ENCODE measurements around the gene BGLAP.

BGLAP gene

DNA sequence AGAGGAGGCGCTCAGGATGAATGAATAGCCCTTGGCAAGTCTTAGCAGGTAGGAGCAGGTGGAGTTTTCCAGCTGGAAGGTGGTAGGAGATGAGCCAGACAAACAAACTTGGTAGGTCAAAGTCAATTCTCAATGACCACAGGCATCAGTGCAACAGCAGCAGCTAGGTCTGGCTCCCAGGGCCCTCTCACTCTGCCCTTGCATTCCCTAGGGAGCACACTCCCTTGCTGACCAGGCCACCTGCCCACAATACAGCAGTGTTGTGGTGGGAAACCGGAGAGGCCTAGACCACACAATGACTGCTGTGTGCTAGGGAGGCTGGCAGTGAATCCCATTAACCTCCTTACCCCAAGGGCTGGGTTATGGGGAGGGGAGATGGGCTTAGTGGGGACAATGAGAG lies 18.9 kb downstream of the BGLAP start:
- Histone ChIP-seq H3K36me3 (ENCODE audit: control insufficient read depth, insufficient read depth, low read length) (peaks cover 53% of the 10 kb centered on the region), H3K27me3 (replicated peaks; ENCODE audit: control insufficient read depth, insufficient read depth, low read length) (no peaks in the 10 kb centered on the region), H3K4me3 (replicated peaks; ENCODE audit: low read depth, low read length) (no peak overlapping the region)
- TF ChIP-seq, protein P1, sequence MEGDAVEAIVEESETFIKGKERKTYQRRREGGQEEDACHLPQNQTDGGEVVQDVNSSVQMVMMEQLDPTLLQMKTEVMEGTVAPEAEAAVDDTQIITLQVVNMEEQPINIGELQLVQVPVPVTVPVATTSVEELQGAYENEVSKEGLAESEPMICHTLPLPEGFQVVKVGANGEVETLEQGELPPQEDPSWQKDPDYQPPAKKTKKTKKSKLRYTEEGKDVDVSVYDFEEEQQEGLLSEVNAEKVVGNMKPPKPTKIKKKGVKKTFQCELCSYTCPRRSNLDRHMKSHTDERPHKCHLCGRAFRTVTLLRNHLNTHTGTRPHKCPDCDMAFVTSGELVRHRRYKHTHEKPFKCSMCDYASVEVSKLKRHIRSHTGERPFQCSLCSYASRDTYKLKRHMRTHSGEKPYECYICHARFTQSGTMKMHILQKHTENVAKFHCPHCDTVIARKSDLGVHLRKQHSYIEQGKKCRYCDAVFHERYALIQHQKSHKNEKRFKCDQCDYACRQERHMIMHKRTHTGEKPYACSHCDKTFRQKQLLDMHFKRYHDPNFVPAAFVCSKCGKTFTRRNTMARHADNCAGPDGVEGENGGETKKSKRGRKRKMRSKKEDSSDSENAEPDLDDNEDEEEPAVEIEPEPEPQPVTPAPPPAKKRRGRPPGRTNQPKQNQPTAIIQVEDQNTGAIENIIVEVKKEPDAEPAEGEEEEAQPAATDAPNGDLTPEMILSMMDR (IDR thresholded peaks at IDR 0.05; ENCODE audit: insufficient read depth, low read length, poor library complexity, severe bottlenecking) = no peak
- no peak for DNase-seq (ENCODE audit: extremely low read depth, insufficient read length)

- H3K36me3 ChIP-seq (ENCODE audit: control insufficient read depth, insufficient read depth, low read length) = peaks cover 62% of the 10 kb centered on the region
- H3K4me3 ChIP-seq (replicated peaks; ENCODE audit: low read depth, low read length) = no peak overlapping the region
- TF ChIP-seq, protein P1 (IDR thresholded peaks at IDR 0.05; ENCODE audit: insufficient read depth, low read length, poor library complexity, severe bottlenecking) = no peak
- DNase-seq (ENCODE audit: extremely low read depth, insufficient read length) = no peak
- H3K27me3 ChIP-seq (replicated peaks; ENCODE audit: control insufficient read depth, insufficient read depth, low read length) = no peaks in the 10 kb centered on the region
Measured at GRCh38 chr1:156262461-156263287, 20.7 kb downstream of the BGLAP start.

DNA sequence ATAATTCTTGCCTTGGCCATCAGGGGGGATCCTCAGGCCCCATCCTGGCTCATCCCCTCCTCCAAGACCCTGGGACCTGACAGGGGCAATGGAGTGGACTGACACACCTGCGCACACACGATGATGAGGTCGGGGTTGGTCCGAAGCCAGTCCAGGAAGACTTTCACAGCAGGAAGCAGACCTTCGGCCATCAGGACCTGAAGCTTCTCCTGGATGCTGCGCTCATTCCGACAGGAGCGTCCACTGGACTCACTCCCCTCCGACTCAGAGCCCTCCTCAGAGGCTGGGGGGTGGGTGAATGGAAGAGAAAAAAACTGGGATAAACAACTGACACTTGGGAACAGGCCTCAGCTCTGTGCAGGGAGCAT lies 21.3 kb downstream of the BGLAP start:
- H3K36me3 ChIP-seq (ENCODE audit: control insufficient read depth, insufficient read depth, low read length) = peaks cover 61% of the 10 kb centered on the region
- H3K4me3 ChIP-seq (replicated peaks; ENCODE audit: low read depth, low read length) = no peak overlapping the region

DNA sequence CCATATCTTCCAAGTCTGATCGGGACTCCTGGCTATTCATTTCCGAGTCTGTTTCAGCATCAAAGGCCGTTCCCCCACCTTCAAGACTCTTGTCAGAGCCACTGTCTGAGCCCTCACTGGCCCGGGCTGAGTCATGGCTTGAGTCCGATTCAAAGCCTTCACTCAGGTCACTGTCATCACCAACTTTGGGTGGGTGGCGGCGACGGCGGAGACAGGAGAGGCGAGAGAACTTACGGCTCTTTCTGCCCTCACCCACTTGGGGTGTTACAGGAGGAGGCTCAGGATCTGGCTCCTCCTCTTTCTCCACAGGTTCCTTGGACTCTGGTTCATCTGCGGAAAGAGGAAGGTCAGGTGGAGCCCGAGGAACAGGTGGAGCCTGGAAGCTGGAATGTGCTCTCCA lies 24.1 kb downstream of the BGLAP start:
- Histone ChIP-seq H3K27me3 (replicated peaks; ENCODE audit: control insufficient read depth, insufficient read depth, low read length) (no peaks in the 10 kb centered on the region), H3K36me3 (ENCODE audit: control insufficient read depth, insufficient read depth, low read length) (peaks cover 45% of the 10 kb centered on the region), H3K4me3 (replicated peaks; ENCODE audit: low read depth, low read length) (no peak overlapping the region)
- DNase-seq (ENCODE audit: extremely low read depth, insufficient read length) = no peak
- TF ChIP-seq, protein P1 (IDR thresholded peaks at IDR 0.05; ENCODE audit: insufficient read depth, low read length, poor library complexity, severe bottlenecking) = no peak

More for the DNA sequence above, 21.3 kb downstream of the BGLAP start:
- H3K27me3 ChIP-seq (replicated peaks; ENCODE audit: control insufficient read depth, insufficient read depth, low read length) = no peaks in the 10 kb centered on the region
- TF ChIP-seq, protein P1 (IDR thresholded peaks at IDR 0.05; ENCODE audit: insufficient read depth, low read length, poor library complexity, severe bottlenecking) = no peak
- no peak for DNase-seq (ENCODE audit: extremely low read depth, insufficient read length)

DNA sequence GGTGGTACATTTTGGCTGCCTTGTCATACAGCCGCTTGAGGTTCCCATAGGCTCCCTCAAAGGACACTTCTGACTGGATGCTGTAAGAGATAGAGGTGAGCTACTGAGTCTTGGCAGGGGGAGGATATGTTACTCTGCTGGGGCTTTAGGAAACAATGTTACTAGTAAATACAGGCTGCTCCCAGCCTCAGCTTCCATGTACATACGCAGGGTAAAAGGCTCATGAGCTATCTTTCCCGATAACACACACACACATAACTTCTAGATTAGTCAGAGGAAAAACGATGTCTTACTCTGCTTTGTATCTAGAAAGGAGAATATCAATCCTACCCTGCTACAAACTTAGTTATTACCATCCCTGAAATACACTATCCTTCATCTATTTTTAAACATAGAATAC lies 26.4 kb downstream of the BGLAP start:
- TF ChIP-seq, protein P1 (IDR thresholded peaks at IDR 0.05; ENCODE audit: insufficient read depth, low read length, poor library complexity, severe bottlenecking) = no peak
- Histone ChIP-seq H3K27me3 (replicated peaks; ENCODE audit: control insufficient read depth, insufficient read depth, low read length) (no peaks in the 10 kb centered on the region), H3K36me3 (ENCODE audit: control insufficient read depth, insufficient read depth, low read length) (peaks cover 43% of the 10 kb centered on the region), H3K4me3 (replicated peaks; ENCODE audit: low read depth, low read length) (no peak overlapping the region)
- no peak for DNase-seq (ENCODE audit: extremely low read depth, insufficient read length)

Measured in GM06990 (cell line).